AG09319 (cell line): Measurements from ENCODE around the gene SLC36A1.

Experiments
- DNase-seq: peaks from one replicate; pipeline ENCODE4 v3.0.0-alpha.2; 2010; ENCODE audit warnings: low read depth; ENCODE audit errors: extremely low read depth
- TF ChIP-seq, protein P1 (sequence below): IDR thresholded peaks from 2 replicates; pipeline ENCODE4 v1.5.1; 2011; ENCODE audit warnings: low read depth, mild to moderate bottlenecking, inconsistent platforms, low read length, moderate library complexity

The SLC36A1 gene

DNA sequence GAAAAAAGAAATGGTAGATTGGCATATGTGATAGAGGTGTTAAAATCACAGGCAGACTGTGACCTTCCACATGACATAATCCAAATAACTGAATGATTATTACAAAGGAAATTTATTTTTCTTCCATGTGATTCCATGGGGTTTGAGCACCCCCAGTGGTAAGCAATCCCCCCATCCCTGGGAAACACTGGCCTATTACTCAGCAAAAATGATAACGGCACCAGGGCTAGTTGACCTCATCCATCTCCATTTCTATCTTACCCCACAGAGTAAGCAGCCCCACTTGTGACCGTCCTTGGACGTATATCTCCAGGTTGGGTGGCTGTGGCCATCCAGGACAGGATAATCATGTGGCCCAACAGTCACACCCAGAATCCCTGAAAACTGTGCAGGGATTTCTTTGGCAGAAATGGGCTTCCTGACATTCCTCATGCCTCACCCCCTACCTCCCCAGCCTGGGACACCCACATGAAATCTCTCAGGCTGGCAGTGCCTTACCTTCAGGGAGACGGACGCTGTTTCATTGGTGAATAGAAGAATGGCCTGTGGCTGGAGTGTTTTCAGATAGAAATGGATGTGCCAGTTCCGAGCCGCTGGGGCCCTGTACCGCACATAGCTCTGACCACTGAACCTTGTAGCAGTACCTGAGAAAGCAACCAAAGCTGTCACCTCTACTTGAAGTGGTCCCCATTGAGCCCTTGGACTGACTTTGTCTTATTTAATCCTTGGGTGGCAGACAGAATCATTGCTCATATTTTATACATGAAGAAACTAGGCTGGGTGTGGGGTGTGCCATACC lies 69.9 kb downstream of the SLC36A1 start:
- DNase-seq = no peak
- TF ChIP-seq, protein P1, sequence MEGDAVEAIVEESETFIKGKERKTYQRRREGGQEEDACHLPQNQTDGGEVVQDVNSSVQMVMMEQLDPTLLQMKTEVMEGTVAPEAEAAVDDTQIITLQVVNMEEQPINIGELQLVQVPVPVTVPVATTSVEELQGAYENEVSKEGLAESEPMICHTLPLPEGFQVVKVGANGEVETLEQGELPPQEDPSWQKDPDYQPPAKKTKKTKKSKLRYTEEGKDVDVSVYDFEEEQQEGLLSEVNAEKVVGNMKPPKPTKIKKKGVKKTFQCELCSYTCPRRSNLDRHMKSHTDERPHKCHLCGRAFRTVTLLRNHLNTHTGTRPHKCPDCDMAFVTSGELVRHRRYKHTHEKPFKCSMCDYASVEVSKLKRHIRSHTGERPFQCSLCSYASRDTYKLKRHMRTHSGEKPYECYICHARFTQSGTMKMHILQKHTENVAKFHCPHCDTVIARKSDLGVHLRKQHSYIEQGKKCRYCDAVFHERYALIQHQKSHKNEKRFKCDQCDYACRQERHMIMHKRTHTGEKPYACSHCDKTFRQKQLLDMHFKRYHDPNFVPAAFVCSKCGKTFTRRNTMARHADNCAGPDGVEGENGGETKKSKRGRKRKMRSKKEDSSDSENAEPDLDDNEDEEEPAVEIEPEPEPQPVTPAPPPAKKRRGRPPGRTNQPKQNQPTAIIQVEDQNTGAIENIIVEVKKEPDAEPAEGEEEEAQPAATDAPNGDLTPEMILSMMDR = no peak

DNA sequence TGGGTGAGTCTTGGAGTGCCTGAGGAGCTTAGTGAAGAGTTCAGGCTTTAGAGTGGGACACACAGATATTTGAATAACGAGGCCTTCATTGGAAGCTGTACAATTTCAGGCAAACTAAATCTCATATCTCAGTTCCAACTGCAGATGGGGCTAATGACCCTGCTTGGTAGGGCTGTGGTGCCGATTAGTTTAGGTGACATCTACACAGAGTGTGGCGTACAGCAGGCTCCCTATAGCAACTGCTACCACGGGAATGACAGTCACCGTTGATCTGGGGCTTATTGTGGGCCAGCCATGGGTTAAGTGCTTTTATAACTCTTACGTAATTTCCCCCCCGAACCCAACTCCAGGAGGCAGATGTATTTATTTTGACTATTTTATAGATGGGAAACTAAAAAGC lies 72.9 kb downstream of the SLC36A1 start:
- TF ChIP-seq, protein P1 = no peak

DNA sequence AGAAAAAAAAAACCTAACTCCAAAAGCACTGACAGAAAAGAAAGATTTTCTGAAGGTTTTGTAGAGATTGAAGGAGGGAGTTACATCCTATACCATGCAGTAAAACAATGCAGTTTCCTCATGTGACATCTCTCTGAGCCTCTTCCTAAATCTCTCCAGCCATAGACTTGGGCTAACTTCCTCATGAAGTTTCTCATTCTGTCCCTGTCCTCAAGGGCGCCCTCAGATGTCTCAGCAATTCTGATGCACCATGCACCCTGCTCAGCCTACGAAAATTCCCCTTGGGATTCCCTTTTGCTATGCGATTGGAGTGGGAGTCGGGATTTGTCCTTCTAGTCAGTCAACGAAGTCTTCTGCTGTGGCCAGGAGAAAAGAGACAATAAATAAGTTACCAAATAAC lies 74.8 kb downstream of the SLC36A1 start:
- DNase-seq = no peak
- TF ChIP-seq, protein P1 = no peak

More for the DNA sequence above, 72.9 kb downstream of the SLC36A1 start:
- DNase-seq = no peak

DNA sequence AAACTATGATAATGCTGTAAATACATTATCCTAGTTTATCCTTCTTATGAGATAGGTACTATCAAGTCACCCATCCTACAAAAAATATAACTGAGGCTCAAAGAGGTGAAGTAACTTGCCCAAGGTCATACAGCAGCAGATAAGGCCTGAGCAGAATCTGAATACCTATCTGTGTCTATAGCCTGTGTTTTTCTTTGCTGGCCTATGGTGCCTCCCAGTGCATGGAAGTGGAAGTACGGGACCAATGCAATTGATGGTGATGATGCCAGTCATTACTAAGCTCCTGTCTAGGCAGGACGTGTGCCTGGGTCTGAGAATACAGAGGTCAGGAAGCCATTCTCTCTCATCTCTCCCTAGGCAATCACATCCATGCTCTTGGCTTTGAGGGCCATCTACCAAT lies 75.9 kb downstream of the SLC36A1 start:
- DNase-seq = no peak
- TF ChIP-seq, protein P1 = peak; percentile 53

DNA sequence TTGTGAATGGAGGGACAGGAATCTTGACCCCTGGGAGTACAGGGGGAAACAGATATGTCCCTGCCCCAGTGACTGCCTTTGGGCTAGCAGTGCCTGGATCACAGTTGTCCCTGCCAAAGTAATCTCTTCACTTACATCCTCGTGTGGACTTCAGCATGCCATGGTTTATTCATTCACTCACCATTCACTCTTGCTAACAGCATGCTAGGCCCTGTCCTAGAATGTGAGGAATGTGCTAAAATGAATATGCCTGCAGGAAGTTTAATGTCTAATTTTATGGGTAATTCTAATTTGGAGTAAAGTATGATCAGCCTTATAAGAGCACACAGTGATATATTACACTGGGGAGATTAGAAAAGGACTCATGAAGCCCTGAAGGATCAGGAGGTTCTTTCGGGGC lies 80.8 kb downstream of the SLC36A1 start:
- no peak for DNase-seq
- TF ChIP-seq, protein P1 = no peak

DNA sequence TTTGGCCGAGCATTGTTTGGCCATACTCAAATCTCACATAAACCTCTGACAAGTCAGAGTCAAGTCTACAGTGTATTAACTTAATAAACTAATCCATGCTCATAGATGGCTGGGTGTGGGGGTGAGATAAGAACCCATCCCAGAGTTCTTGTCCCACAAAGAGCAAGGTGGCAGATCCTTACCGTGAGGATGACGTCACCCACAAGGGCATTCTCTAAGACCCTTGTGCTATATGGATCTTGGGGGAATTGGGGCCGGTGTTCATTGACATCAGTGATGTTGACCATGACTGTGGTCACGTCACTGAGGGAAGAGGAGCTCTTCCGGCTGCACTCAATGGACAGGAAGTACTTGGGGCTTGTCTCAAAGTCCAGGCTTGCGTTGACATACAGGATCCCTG lies 81.6 kb downstream of the SLC36A1 start:
- no peak for DNase-seq
- TF ChIP-seq, protein P1 = no peak

DNA sequence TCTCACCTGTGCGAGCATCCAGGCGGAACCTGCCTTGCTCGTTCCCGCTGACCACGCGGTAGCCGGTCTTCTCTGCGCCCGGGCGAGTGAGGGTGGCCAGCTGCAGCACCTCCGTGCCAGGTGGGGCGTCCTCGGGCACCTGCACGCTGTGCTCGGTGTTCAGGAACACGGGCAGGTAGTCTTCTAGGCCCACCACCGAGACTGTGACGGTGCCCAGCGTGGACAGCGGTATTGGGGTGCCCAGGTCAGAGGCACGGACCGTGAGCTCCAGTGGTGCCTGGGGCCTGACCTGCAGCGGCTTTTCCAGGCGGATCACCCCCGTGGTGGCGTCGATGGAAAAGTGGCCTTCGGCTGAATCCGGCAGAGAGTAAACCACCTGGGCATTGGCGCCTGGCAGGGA lies 84.2 kb downstream of the SLC36A1 start:
- TF ChIP-seq, protein P1 = no peak
- no peak for DNase-seq
